ENCODE measurements around the gene SNX32.

SNX32 gene

DNA sequence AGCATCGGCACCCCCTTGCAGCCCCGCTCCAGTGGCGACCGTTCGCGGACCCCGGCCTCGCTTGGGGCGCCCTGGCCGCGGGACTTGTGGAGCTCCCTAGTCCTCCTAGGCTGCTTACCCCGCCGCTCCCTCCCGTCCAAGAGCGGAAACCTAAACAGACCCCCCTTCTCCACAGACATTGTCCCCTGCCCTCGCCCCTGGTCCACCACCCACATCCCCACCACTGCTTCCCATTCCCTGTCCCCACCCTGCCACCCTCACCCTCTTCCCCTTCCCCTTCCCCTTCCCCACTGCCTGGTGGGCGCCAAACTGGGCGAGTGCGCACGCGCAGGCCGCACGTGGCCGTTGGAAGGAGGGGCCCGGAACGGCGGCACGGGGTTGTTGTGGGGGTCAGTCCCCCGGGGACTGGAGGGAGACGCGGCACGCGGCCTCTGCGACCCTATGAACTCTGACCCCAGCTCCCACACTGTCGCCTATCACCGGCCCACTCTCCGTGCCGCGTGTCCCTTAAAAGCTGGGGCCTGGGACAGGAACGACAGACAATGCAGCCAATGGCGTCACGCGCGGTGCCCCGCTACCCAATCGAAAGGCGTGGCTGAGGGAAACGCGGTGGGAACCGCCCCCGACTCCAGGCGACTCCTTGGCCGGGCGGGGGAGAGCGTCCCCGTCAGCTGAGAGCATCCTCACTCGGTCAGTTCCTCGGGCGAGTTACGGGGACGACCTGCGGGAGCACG lies at the start of gene SNX32:
TSS of gene SNX32 (plus strand) at position 667 of the 734 bp plus-strand sequence. CDS start 103 bp downstream, outside the sequence.
- H3K4me3 ChIP-seq (replicated peaks; ENCODE audit: low read depth, low read length): peak within 1 kb of the TSS; percentile 73
- DNase-seq (ENCODE audit: extremely low read depth, low read depth): peak; percentile 75
- TF ChIP-seq, protein P1, sequence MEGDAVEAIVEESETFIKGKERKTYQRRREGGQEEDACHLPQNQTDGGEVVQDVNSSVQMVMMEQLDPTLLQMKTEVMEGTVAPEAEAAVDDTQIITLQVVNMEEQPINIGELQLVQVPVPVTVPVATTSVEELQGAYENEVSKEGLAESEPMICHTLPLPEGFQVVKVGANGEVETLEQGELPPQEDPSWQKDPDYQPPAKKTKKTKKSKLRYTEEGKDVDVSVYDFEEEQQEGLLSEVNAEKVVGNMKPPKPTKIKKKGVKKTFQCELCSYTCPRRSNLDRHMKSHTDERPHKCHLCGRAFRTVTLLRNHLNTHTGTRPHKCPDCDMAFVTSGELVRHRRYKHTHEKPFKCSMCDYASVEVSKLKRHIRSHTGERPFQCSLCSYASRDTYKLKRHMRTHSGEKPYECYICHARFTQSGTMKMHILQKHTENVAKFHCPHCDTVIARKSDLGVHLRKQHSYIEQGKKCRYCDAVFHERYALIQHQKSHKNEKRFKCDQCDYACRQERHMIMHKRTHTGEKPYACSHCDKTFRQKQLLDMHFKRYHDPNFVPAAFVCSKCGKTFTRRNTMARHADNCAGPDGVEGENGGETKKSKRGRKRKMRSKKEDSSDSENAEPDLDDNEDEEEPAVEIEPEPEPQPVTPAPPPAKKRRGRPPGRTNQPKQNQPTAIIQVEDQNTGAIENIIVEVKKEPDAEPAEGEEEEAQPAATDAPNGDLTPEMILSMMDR (IDR thresholded peaks at IDR 0.05; ENCODE audit: low read depth, low read length, missing control alignments): no peak

DNA sequence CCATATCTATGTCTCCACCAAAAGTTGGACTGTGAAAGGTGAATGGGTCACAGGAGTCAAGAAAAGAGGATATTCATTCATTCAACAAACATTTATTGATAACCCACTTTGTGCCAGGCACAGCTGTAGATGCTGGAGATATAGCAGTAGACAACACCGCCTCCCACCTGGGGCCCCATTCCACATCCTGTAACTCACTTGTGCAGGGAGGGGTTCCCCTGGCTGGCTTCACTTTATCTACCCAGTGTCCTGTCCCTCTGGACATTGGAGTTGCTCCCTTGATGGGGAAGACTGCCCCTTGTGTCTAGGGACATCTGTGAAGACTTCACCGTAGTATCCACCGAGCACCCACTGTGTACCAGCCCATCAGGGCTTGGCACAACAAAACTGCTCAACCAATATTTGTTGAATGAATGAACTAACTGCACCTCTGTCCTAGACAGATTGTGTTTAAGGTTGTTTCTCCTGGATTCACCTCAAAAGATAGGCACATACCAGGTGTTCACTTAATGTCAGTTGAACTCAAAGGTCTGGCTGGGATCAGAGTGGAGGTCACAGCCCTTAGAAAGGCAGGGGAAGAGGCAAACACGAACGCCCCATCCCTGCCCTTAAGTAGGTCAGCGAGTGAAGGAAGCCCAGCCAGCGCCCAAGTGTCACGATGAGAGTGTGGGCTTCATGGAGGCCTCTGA lies 48.3 kb upstream of the SNX32 start:
- no peak overlapping the region for H3K4me3 ChIP-seq (replicated peaks; ENCODE audit: low read depth, low read length)
- TF ChIP-seq, protein P1 (IDR thresholded peaks at IDR 0.05; ENCODE audit: low read depth, low read length, missing control alignments): no peak
- no peak for DNase-seq (ENCODE audit: extremely low read depth, low read depth)

DNA sequence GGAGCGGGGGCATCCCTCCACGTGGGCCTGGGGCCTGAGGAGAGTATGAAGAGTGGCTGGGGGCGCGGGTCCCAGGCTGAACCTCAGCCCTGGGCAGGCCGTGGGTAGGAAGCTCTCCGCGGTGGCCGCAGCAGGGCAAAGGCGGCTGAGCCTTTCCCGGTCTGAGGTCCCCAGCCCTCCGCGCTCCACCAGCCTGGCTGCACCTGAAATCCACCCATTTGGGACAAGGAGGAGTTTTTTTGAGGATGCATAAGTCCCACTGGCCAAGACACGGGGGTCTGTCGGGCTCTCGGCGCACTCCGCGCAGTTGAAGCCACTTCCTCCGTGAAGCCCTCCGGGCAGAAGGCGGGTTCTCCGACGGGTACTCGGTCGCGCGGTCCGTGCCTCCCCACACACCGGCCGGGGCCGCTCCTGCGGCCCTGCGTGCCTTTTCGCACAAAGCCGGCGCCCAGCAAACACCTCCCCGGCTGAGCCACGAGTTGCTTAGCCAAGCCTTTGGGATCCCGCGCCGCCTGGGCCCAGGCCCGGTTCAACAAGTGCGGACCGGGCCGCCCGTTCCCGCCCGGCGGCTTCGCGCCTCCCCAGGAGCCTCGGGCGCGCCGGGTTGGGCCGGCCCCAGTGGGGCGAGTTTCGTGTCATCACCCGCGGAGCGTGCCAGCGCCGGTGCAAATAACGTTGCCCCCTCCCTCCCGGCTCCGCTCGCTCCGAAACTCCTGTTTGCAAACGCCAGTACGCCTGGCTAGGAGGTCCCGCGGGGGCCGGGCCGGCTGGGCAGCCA lies 47.6 kb upstream of the SNX32 start:
- DNase-seq (ENCODE audit: extremely low read depth, low read depth): no peak
- TF ChIP-seq, protein P1 (IDR thresholded peaks at IDR 0.05; ENCODE audit: low read depth, low read length, missing control alignments): no peak
- no peak overlapping the region for H3K4me3 ChIP-seq (replicated peaks; ENCODE audit: low read depth, low read length)

DNA sequence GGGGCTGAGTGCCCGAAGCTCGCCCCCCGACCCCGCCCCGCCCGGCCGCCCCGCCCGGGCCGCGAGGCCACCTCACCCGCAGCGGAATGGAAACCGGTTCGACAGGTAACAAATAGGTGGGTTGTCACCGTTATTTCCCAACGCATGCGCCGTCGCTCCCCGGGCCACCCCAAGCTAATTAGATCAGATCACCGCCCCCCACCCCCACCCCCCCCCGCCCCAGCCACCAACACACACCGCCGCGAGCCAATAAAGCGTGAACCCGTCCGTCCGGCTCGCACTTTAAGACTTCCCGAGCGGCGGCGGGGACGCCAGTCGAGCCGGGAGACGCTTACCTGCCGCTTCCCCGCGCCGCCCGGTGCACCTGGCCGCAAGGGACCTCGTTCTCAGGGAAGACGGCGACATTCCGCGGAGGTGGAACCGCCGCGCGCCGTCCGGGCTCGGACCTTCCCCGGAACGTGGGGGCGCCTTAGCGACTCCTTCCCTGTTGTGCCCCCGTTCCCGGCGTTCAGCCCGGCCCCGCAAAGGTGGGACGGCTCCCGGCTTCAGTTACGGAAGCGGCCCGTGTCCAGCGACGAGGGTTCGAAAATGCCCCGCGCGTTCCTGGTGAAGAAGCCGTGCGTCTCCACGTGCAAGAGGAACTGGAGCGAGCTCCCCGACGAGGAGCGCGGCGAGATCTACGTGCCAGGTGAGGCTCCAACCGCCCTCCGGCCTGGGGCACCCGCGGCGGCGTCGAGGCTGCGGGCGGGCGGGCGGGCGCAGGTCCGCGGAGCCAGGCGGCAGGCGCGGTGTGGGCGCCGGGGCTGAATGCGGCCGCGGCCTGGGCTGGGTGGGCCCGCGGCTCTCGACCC lies 46.8 kb upstream of the SNX32 start, which contains the start of gene OVOL1:
TSS of gene OVOL1 (plus strand) at position 278 of the 851 bp plus-strand sequence. CDS start at position 589, 311 bp downstream.
- DNase-seq (ENCODE audit: extremely low read depth, low read depth): no peak
- TF ChIP-seq, protein P1 (IDR thresholded peaks at IDR 0.05; ENCODE audit: low read depth, low read length, missing control alignments): no peak
- no peak within 1 kb of the TSS for H3K4me3 ChIP-seq (replicated peaks; ENCODE audit: low read depth, low read length)

DNA sequence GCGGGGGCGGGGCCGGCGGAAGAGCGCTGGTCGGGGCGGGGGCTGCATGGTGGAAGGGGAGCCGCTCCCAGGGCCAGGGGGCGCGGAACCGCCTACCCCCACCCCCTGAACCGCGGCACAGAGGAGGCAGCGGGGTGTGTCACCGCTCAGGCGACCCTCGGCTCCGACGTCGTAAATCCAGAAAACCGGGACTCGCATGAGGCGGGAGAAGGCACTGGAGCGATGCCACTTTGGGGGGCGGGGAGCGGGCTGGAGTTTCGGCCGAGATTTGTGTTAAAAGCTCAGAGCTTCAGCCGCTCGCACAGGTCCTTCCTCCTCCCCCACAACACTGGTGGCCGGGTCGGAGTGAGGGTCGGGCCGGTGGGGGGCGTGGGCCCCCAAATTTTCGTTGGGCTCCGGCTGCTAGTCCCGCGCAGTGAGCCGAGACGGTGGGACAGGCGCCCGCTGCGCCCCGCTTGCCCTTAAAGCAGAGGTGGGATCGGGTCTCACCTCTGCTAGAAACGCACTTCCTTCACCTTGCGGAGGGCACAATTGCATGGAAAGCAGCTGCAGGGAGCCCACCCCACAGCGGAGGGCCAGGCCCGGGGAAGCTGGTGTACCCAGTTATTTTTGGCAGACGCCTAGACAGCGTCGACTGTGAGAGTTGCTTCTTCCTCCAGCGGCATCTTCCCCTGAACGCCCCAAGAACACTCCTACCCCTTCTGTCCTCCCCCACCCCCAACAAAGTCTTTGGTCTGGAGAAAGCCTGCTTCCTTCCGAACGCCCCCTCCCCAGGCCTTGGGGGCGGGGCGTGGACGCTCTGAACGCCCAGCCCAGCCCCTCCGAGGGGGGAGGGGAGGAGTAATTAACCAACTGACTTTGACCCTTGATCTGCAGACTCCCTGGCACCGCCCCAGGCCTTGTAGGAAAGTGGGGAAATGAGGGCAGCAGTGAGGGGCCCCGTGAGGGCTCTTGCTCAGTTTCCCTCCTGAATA lies 45.8 kb upstream of the SNX32 start:
- H3K4me3 ChIP-seq (replicated peaks; ENCODE audit: low read depth, low read length): no peak overlapping the region
- no peak for DNase-seq (ENCODE audit: extremely low read depth, low read depth)
- TF ChIP-seq, protein P1 (IDR thresholded peaks at IDR 0.05; ENCODE audit: low read depth, low read length, missing control alignments): no peak
